Heart left ventricle (tissue), 16 donors: Measurements from ENCODE around the gene HNRNPC. TPM values are rescaled to one million over a fixed set of nuclear protein-coding genes. Genes with fewer than 3 reads are reported as not detected.

Experiments used
- ATAC-seq, 4 donors: fragments of 200-7000 bp; cut with Tn5 transposase; one replicate each; pipeline ENCODE4 v1.9.1; 2020 to 2022; ENCODE audit warnings: moderate library complexity in 4 of 4, mild to moderate bottlenecking in 3 of 4, moderate number of reproducible peaks in 1 of 4
- DNase-seq, 5 donors: peaks; one replicate each; pipeline ENCODE4 v3.0.0-alpha.2; 2020
- H3K27ac ChIP-seq, 12 donors: fragments of 200-600 bp; sonication (generic) in 4 of 12; one replicate each; pipeline versions ENCODE4 v1.5.0 to v1.8.0; 2016 to 2022; ENCODE audit warnings: mild to moderate bottlenecking in 2 of 12
- H3K27me3 ChIP-seq, 9 donors: fragments of 200-600 bp; sonication (generic) in 2 of 9; one replicate each; pipeline versions ENCODE4 v1.5.1 to v1.8.0; 2016 to 2022; ENCODE audit warnings: mild to moderate bottlenecking in 3 of 9
- H3K36me3 ChIP-seq, 9 donors: fragments of 200-600 bp; sonication (generic) in 2 of 9; one replicate each; pipeline versions ENCODE4 v1.5.0 to v1.8.0; 2018 to 2022; ENCODE audit warnings: mild to moderate bottlenecking in 2 of 9
- H3K4me1 ChIP-seq, 12 donors: fragments of 200-600 bp; sonication (generic) in 4 of 12; one replicate each; pipeline versions ENCODE4 v1.5.0 to v1.8.0; 2016 to 2022; ENCODE audit warnings: mild to moderate bottlenecking in 3 of 12
- H3K4me3 ChIP-seq, 12 donors: fragments of 200-600 bp; sonication (generic) in 4 of 12; one replicate each; pipeline versions ENCODE4 v1.5.0 to v1.8.0; 2017 to 2022; ENCODE audit warnings: mild to moderate bottlenecking in 9 of 12, moderate library complexity in 4 of 12
- H3K9me3 ChIP-seq, 12 donors: fragments of 200-600 bp; sonication (generic) in 4 of 12; one replicate each; pipeline versions ENCODE4 v1.5.0 to v1.8.0; 2016 to 2022; ENCODE audit warnings: mild to moderate bottlenecking in 1 of 12
- POLR2A ChIP-seq, 2 donors: fragments of 450-650 bp; IDR thresholded peaks; one replicate each; pipeline ENCODE4 v1.6.1; 2017; ENCODE audit warnings: antibody characterized with exemption in 2 of 2, mild to moderate bottlenecking in 2 of 2, moderate library complexity in 2 of 2
- WGBS, 4 donors: extraction: QIAGEN DNeasy Blood & Tissue Kit in 2 of 4; methylation state at CpG; one replicate each; pipeline versions ENCODE4 v1.1.5 to v1.1.7; 2013 to 2018; 5-methylcytosine and 5-hydroxymethylcytosine counted together
- intact Hi-C, 10 donors: fragments of 100-400 bp; cut with DNase I; formaldehyde crosslinking; loops; one replicate each; pipeline versions ENCODE4 v1.11.1 to v1.14.2; 2022
- long read RNA-seq, 3 donors: library from polyadenylated mRNA; unstranded; transcript quantifications; one replicate each; pipeline ENCODE4 v2.0.0, GENCODE V29; 2020 to 2021
- polyA plus RNA-seq, 2 donors: library from polyadenylated mRNA; stranded (reverse); fragments of 200-250 nt; gene quantifications; one replicate each; pipeline ENCODE4 v1.2.3, GENCODE V29; 2013
- total RNA-seq, 9 donors: library from RNA; depleted of rRNA in 2 of 9; stranded (reverse); fragments of >200 nt in 2 of 9; fragmentation: NEBNext Ultra II Directional in 3 of 9; extraction: Animal tissue kit (Norgen Biotek cat#: 25700) in 3 of 9; gene quantifications; one replicate each; pipeline versions ENCODE4 v1.1.0 to v1.2.4, GENCODE V29; 2016 to 2023
- TF ChIP-seq, protein P1 (sequence below), 12 donors: fragments of 200-600 bp; sonication (generic) in 4 of 12; IDR thresholded peaks; one replicate each; pipeline versions ENCODE4 v1.5.0 to v1.8.0; 2018 to 2022; ENCODE audit warnings: antibody characterized with exemption in 12 of 12, mild to moderate bottlenecking in 5 of 12
- donor health status: ischemic (EF 13 %, LVEDD 7.1; RV severe dilation, severe dysfunction).
- donor health status: healthy with polysubstance abuse.
- donor health status: DM: no; HTN: yes; CAD: no.
- donor health status: DM: no; HTN: no; CAD: no.
- donor health status: ischemic (EF 25% LVEDD 6.9; RV normal size, moderate dysfunction).
- donor health status: ischemic (EF 25% LVEDD 5.7; RV mildly dilated, moderate dysfunction).
- donor health status: healthy.
- donor health status: DM: yes; HTN: yes; CAD: no.
- donor health status: ischemic (EF 35%, LVEDD 5.7; RV mildly dilated, moderate dysfunction).
- donor health status: nonischemic (EF 11% LVEDD 7.7; RV severe dilation, severe dysfunction).
- donor health status: DM: yes; HTN: yes; CAD: no.
- donor health status: PGD.
- donor health status: ischemic (EF 29% LVEDD 5.4; RV normal size, mild dysfunction).
- donor health status: nonischemic (EF 23%, LVEDD 6.1; RV moderate dilation, normal function).

Gene HNRNPC
- total RNA-seq (100 to 1,000 TPM; 201 to 289 (median 249) TPM), polyA plus RNA-seq (100 to 1,000 TPM; 255 to 389 TPM)
- long read RNA-seq, donor 1, transcript HNRNPC-205 (9 exons, 1,375 nt), result major isoform, 61 of 128 reads
- long read RNA-seq, donor 1, transcript HNRNPC-230 (8 exons, 1,371 nt), result minor isoform, 10 of 128 reads
- long read RNA-seq, donor 1, transcript HNRNPC-211 (9 exons, 1,784 nt), result minor isoform, 25 of 128 reads
- long read RNA-seq, donor 1, partial matches to known transcripts, result 9 of 128 reads
- long read RNA-seq, donor 1, other reads (novel, unspliced or antisense), result 17 of 128 reads
- long read RNA-seq, donor 2, transcript HNRNPC-230 (8 exons, 1,371 nt), result minor isoform, 20 of 351 reads
- long read RNA-seq, donor 2, transcript HNRNPC-211 (9 exons, 1,784 nt), result minor isoform, 63 of 351 reads
- long read RNA-seq, donor 2, transcript HNRNPC-205 (9 exons, 1,375 nt), result major isoform, 156 of 351 reads
- long read RNA-seq, donor 2, transcript HNRNPC-222 (9 exons, 1,658 nt), result minor isoform, 8 of 351 reads
- long read RNA-seq, donor 2, partial matches to known transcripts, result 28 of 351 reads
- long read RNA-seq, donor 2, other reads (novel, unspliced or antisense), result 73 of 351 reads
- long read RNA-seq, donor 3, transcript HNRNPC-205 (9 exons, 1,375 nt), result major isoform, 55 of 128 reads
- long read RNA-seq, donor 3, transcript HNRNPC-230 (8 exons, 1,371 nt), result minor isoform, 5 of 128 reads
- long read RNA-seq, donor 3, transcript HNRNPC-211 (9 exons, 1,784 nt), result minor isoform, 31 of 128 reads
- long read RNA-seq, donor 3, transcript HNRNPC-222 (9 exons, 1,658 nt), result minor isoform, 5 of 128 reads
- long read RNA-seq, donor 3, partial matches to known transcripts, result 15 of 128 reads
- long read RNA-seq, donor 3, other reads (novel, unspliced or antisense), result 15 of 128 reads

GRCh38 chr14:21269252-21270046 lies at the start of gene HNRNPC:
TSS of gene HNRNPC (minus strand) at chr14:21269442. CDS start at chr14:21234193, 35,249 bp downstream.
- H3K27me3 ChIP-seq, result no peaks in the 10 kb centered on the region
- intact Hi-C loops, result loop anchor here in 8 of 10 donors (1.0 to 10.0 kb wide), 9 partner anchors 39 to 243 kb away; partner anchors contain the start of genes SUPT16H (in 5 of the 8), CHD8 (in 1 of the 8) and METTL3 (in 1 of the 8)
- 0% methylated on average over 42 to 49 of the region's 49 CpGs for WGBS, 4 donors
- peak; percentile 97 to 99 (median 98) for ATAC-seq
- peaks cover 4 to 51% (median 36%) of the 10 kb centered on the region in 12 donors for H3K4me1 ChIP-seq
- peak within 1 kb of the TSS; percentile 58 to 99 (median 82) for H3K4me3 ChIP-seq
- peak within 1 kb of the TSS; percentile 81 to 98 (median 94) for H3K27ac ChIP-seq
- H3K36me3 ChIP-seq, result peaks cover 0 to 41% (median 23%) of the 10 kb centered on the region in 9 donors
- peak; percentile 100 for DNase-seq
- TF ChIP-seq, protein P1, sequence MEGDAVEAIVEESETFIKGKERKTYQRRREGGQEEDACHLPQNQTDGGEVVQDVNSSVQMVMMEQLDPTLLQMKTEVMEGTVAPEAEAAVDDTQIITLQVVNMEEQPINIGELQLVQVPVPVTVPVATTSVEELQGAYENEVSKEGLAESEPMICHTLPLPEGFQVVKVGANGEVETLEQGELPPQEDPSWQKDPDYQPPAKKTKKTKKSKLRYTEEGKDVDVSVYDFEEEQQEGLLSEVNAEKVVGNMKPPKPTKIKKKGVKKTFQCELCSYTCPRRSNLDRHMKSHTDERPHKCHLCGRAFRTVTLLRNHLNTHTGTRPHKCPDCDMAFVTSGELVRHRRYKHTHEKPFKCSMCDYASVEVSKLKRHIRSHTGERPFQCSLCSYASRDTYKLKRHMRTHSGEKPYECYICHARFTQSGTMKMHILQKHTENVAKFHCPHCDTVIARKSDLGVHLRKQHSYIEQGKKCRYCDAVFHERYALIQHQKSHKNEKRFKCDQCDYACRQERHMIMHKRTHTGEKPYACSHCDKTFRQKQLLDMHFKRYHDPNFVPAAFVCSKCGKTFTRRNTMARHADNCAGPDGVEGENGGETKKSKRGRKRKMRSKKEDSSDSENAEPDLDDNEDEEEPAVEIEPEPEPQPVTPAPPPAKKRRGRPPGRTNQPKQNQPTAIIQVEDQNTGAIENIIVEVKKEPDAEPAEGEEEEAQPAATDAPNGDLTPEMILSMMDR (IDR thresholded peaks at IDR 0.05), result no peak
- peak in 1 of 2 donors; percentile 88 for TF ChIP-seq POLR2A (IDR thresholded peaks at IDR 0.05)
- no peaks in the 10 kb centered on the region for H3K9me3 ChIP-seq

- Histone ChIP-seq H3K27ac (no peak overlapping the region), H3K4me1 (peaks cover 0 to 11% (median 0%) of the 10 kb centered on the region in 12 donors), H3K36me3 (no peaks in the 10 kb centered on the region), H3K27me3 (no peaks in the 10 kb centered on the region), H3K4me3 (no peak overlapping the region), H3K9me3 (no peaks in the 10 kb centered on the region)
- ATAC-seq (peak in 1 of 4 donors; percentile 49), DNase-seq (no peak)
- TF ChIP-seq, protein P1 (IDR thresholded peaks at IDR 0.05), result no peak
- no peak for TF ChIP-seq POLR2A (IDR thresholded peaks at IDR 0.05)
- WGBS, 4 donors, result 41 to 62% (median 50%) methylated on average over 3 of the region's 3 CpGs
- intact Hi-C loops, result no loop called here
These were observed 48.2 kb upstream of the HNRNPC start for GRCh38 chr14:21317398-21317797.

- Histone ChIP-seq H3K36me3 (no peaks in the 10 kb centered on the region), H3K4me1 (peaks cover 0 to 10% (median 0%) of the 10 kb centered on the region in 12 donors), H3K27ac (no peak overlapping the region), H3K4me3 (no peak overlapping the region), H3K9me3 (no peaks in the 10 kb centered on the region), H3K27me3 (no peaks in the 10 kb centered on the region)
- no peak for TF ChIP-seq POLR2A (IDR thresholded peaks at IDR 0.05)
- TF ChIP-seq, protein P1 (IDR thresholded peaks at IDR 0.05), result no peak
- DNase-seq (no peak), ATAC-seq (no peak)
- intact Hi-C loops, result no loop called here
- WGBS, 4 donors, result 88 to 91% (median 90%) methylated on average over 12 of the region's 12 CpGs
These were observed 44.3 kb upstream of the HNRNPC start for GRCh38 chr14:21313512-21313911.
